Lung (tissue), 12 donors: ENCODE data around the gene CDHR2. TPM values are rescaled to one million over a fixed set of nuclear protein-coding genes. Genes with fewer than 3 reads are reported as not detected.

ENCODE experiments used
- ATAC-seq: fragments of 200-7000 bp; cut with Tn5 transposase; one replicate; pipeline ENCODE4 v1.9.1; 2020; ENCODE audit warnings: moderate number of reproducible peaks; ENCODE audit not compliant: insufficient read depth, low FRiP score
- DNase-seq, 3 donors: peaks; one replicate each; pipeline ENCODE4 v3.0.0-alpha.2; 2013 to 2017
- H3K27ac ChIP-seq, 2 donors: one replicate each; pipeline ENCODE4 v1.5.1; 2013; ENCODE audit warnings: mild to moderate bottlenecking in 2 of 2, moderate library complexity in 2 of 2, control low read depth in 1 of 2, inconsistent platforms in 1 of 2, low read depth in 1 of 2, low read length in 1 of 2
- H3K27me3 ChIP-seq, 3 donors: one replicate each; pipeline ENCODE4 v1.5.1; 2013; ENCODE audit warnings: low read length in 2 of 3; ENCODE audit not compliant: control insufficient read depth in 3 of 3, insufficient read depth in 3 of 3
- H3K36me3 ChIP-seq, 4 donors: one replicate each; pipeline ENCODE4 v1.5.1; 2013; ENCODE audit warnings: low read length in 4 of 4, mild to moderate bottlenecking in 1 of 4, moderate library complexity in 1 of 4; ENCODE audit not compliant: control insufficient read depth in 4 of 4, insufficient read depth in 4 of 4
- H3K4me1 ChIP-seq, 5 donors: one replicate each; pipeline ENCODE4 v1.5.1; 2013; ENCODE audit warnings: low read length in 5 of 5, mild to moderate bottlenecking in 2 of 5, moderate library complexity in 1 of 5; ENCODE audit not compliant: control insufficient read depth in 5 of 5, insufficient read depth in 5 of 5
- H3K4me3 ChIP-seq: one replicate; pipeline ENCODE4 v1.5.1; 2013; ENCODE audit warnings: mild to moderate bottlenecking, control low read depth, moderate library complexity
- H3K9ac ChIP-seq, 2 donors: one replicate each; pipeline ENCODE4 v1.5.1; 2013; ENCODE audit warnings: low read length in 2 of 2, control low read depth in 1 of 2; ENCODE audit not compliant: insufficient read depth in 1 of 2
- H3K9me3 ChIP-seq, 4 donors: one replicate each; pipeline ENCODE4 v1.5.1; 2013; ENCODE audit warnings: low read length in 3 of 4, mild to moderate bottlenecking in 1 of 4, moderate library complexity in 1 of 4; ENCODE audit not compliant: control insufficient read depth in 4 of 4, insufficient read depth in 3 of 4
- CTCF ChIP-seq: IDR thresholded peaks from 2 replicates; pipeline ENCODE4 v1.5.1; 2012; ENCODE audit warnings: mild to moderate bottlenecking; ENCODE audit errors: control extremely low read depth, extremely low read depth
- WGBS, 2 donors: extraction: QIAGEN DNeasy Blood & Tissue Kit; methylation state at CpG; one replicate each; pipeline ENCODE4 v1.1.7; 2013; 5-methylcytosine and 5-hydroxymethylcytosine counted together
- polyA plus RNA-seq, 2 donors: library from polyadenylated mRNA; stranded (reverse); fragments of 200-250 nt; gene quantifications; one replicate each; pipeline ENCODE4 v1.2.1, GENCODE V29; 2013
- total RNA-seq, 2 donors: library from RNA; depleted of rRNA in 1 of 2; stranded (reverse); fragments of >200 nt in 1 of 2; gene quantifications; one replicate each; pipeline ENCODE4 v1.2.1, GENCODE V29; 2014 to 2021
- donor health status: control.
- donor health status: control.
- donor health status: Bipolar disorder and iron deficiency.
- donor health status: healthy.
- donor health status: DM: yes; HTN: yes; CAD: no.

The CDHR2 gene
- total and polyA plus RNA-seq, 4 donors: 0.02 to 1.5 (median 0.42) TPM

DNA sequence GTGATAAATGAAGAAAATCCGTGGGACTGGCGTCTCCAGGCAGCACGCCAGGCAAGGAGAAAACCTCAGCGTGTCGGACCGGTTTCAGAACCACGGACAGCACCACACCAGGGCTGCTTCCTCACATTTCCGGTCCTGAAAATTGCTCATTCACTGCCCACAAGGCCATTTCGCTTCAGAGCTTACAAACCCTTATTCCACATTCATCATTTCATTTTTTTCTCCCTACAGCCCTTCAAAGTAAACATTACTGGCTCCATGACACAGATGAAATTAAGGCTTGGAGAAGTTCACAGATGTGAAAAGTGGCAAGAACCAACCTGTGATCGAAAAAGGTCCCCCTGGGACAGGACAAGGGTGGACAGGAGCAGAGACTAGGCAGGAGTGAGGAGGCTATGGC is 62.3 kb downstream of the CDHR2 start:
- no peak overlapping the region for H3K9ac ChIP-seq
- TF ChIP-seq CTCF: no peak
- peak; percentile 84 to 92 (median 86) for DNase-seq
- H3K4me3 ChIP-seq: no peak overlapping the region
- peak; percentile 39 for ATAC-seq
- peaks cover 0 to 5% (median 0%) of the 10 kb centered on the region in 4 donors for H3K9me3 ChIP-seq
- WGBS, 2 donors: 10 to 11% methylated on average over 10 of the region's 10 CpGs
- H3K27ac ChIP-seq: no peak overlapping the region
- H3K27me3 ChIP-seq: peaks cover 0 to 23% (median 6%) of the 10 kb centered on the region in 3 donors
- H3K36me3 ChIP-seq: no peaks in the 10 kb centered on the region
- H3K4me1 ChIP-seq: peaks cover 0 to 8% (median 2%) of the 10 kb centered on the region in 5 donors

GRCh38 chr5:176612008-176612407 is 62.9 kb downstream of the CDHR2 start:
- Histone ChIP-seq H3K9ac (no peak overlapping the region), H3K4me1 (peaks cover 0 to 8% (median 2%) of the 10 kb centered on the region in 5 donors), H3K27me3 (peaks cover 0 to 29% (median 7%) of the 10 kb centered on the region in 3 donors), H3K27ac (no peak overlapping the region), H3K36me3 (no peaks in the 10 kb centered on the region), H3K9me3 (peaks cover 0 to 5% (median 0%) of the 10 kb centered on the region in 4 donors), H3K4me3 (no peak overlapping the region)
- DNase-seq (no peak), ATAC-seq (no peak)
- TF ChIP-seq CTCF: no peak
- WGBS, 2 donors: 87 to 93% methylated on average over 6 of the region's 6 CpGs

DNA sequence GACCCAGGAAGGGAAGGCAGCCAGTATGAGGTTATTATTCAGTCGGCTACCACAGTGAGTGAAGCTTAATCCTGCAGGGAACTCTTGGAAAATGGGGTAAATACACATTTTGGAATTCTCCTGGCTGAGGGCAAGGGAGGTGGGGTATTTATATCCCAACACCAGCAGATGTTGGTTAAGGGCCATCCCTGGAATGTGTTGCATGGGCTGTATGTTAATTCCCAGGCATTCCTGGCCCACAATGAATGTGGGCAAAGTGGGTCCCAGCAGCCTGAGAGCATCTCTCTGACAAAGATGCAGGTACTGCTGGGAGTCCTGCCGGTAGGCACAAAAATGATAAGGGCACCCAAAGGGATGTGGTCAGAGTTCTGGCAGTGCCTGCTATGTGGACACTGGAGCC is 63.7 kb downstream of the CDHR2 start:
- Histone ChIP-seq H3K9me3 (peaks cover 0 to 5% (median 0%) of the 10 kb centered on the region in 4 donors), H3K27ac (no peak overlapping the region), H3K36me3 (no peaks in the 10 kb centered on the region), H3K9ac (no peak overlapping the region), H3K4me3 (no peak overlapping the region), H3K4me1 (peaks cover 0 to 8% (median 2%) of the 10 kb centered on the region in 5 donors), H3K27me3 (peaks cover under 1 to 34% (median 12%) of the 10 kb centered on the region in 3 donors)
- no peak for TF ChIP-seq CTCF
- WGBS, 2 donors: 58 to 67% methylated on average over 2 of the region's 2 CpGs
- DNase-seq (no peak), ATAC-seq (no peak)
